ENCODE data around the gene PPM1B. TPM values are rescaled to one million over a fixed set of nuclear protein-coding genes. Genes with fewer than 3 reads are reported as not detected.

The PPM1B gene
- total and polyA plus RNA-seq, 2 of the 8 experiments (the other 6 are each of a cell fraction or from before 2014, with no cell fraction given), result 43.6 to 126 TPM

- Histone ChIP-seq H3K56ac (replicated peaks; ENCODE audit: insufficient read length, low read depth, low read length) (no peak overlapping the region), H4K91ac (replicated peaks; ENCODE audit: insufficient read length, low read length) (no peak overlapping the region), H3K27me3 (replicated peaks in 1 of 4; ENCODE audit: control insufficient read depth in 3 of 4, extremely low read depth in 1 of 4, insufficient read depth in 3 of 4, low read length in 3 of 4) (no peaks in the 10 kb centered on the region), H3K79me2 (ENCODE audit: control insufficient read depth in 1 of 2, insufficient read depth in 2 of 2, low read length in 2 of 2) (peaks cover 11 to 100% of the 10 kb centered on the region in 2 experiments), H3K9ac (replicated peaks in 1 of 4; ENCODE audit: extremely low read depth in 1 of 4, low read depth in 3 of 4, low read length in 3 of 4) (no peak overlapping the region), H2BK5ac (ENCODE audit: low read depth, low read length) (no peak overlapping the region), H2AFZ (ENCODE audit: low read length) (no peak overlapping the region), H2AK5ac (ENCODE audit: low read depth, low read length) (no peak overlapping the region), H3K4me3 (ENCODE audit: extremely low read depth in 1 of 4, insufficient read depth in 2 of 4, low read depth in 3 of 4, low read length in 4 of 4) (no peak overlapping the region), H4K20me1 (replicated peaks in 1 of 2; ENCODE audit: control insufficient read depth in 1 of 2, insufficient read depth in 2 of 2, low read length in 2 of 2) (peaks cover 4 to 5% of the 10 kb centered on the region in 2 experiments), H2BK20ac (ENCODE audit: low read length) (no peak overlapping the region), H2BK120ac (replicated peaks; ENCODE audit: low read depth, low read length) (no peak overlapping the region), H3K4me1 (replicated peaks in 1 of 4; ENCODE audit: control insufficient read depth in 3 of 4, insufficient read depth in 4 of 4, low read length in 3 of 4) (peaks cover 0 to 2% (median 1%) of the 10 kb centered on the region in 4 experiments; a peak in 3 of 7 replicates), H3K23me2 (ENCODE audit: low read depth, low read length) (no peaks in the 10 kb centered on the region), H3K79me1 (ENCODE audit: low read depth, low read length) (no peaks in the 10 kb centered on the region; the same call in 1 of the 2 replicates), H3K4ac (replicated peaks; ENCODE audit: insufficient read length, low read depth, low read length) (no peak overlapping the region), H4K5ac (ENCODE audit: insufficient read length, low read depth, low read length) (no peak overlapping the region), H3K27ac (ENCODE audit: low read depth, low read length) (no peak overlapping the region), H3K23ac (ENCODE audit: insufficient read length) (no peak overlapping the region), H3K18ac (ENCODE audit: extremely low read depth, low read length) (no peak overlapping the region), H3K9me3 (ENCODE audit: insufficient read depth in 2 of 2, low read depth in 1 of 2, low read length in 1 of 2) (no peaks in the 10 kb centered on the region), H3K36me3 (ENCODE audit: control insufficient read depth in 2 of 4, insufficient read depth in 4 of 4, low read length in 3 of 4) (peaks cover 0 to 50% (median 8%) of the 10 kb centered on the region in 4 experiments; a peak in 4 of 8 replicates), H2BK12ac (ENCODE audit: low read depth, low read length) (no peak overlapping the region), H3K14ac (ENCODE audit: insufficient read length) (no peak overlapping the region), H3K4me2 (ENCODE audit: insufficient read depth in 1 of 2, low read depth in 2 of 2, low read length in 2 of 2) (no peak overlapping the region), H2BK15ac (ENCODE audit: low read length) (no peak overlapping the region), H4K8ac (ENCODE audit: extremely low read depth, insufficient read depth, low read length) (no peak overlapping the region)
- 75% methylated on average over 1 of the region's 1 CpG; no CpG with 5 or more reads in 1 of the 2 experiments for WGBS, 2 experiments (ENCODE audit: extremely low coverage in 1 of 2, insufficient coverage in 1 of 2, insufficient read length in 1 of 2, insufficient replicate concordance in 2 of 2, low coverage in 1 of 2, low lambda C conversion rate in 2 of 2, missing lambda C conversion rate in 1 of 2)
- DNase-seq (ENCODE audit: low read depth in 1 of 2, low spot score in 2 of 2) (no peak), FAIRE-seq (no peak)
- CTCF ChIA-PET (ENCODE audit: partially characterized antibody), result interaction anchor here (0.8 to 1.2 kb wide), 3 partner anchors 8 to 117 kb away, joined by 3 read pairs; no protein-coding TSS in a partner anchor
- POLR2A ChIA-PET (ENCODE audit: partially characterized antibody), result no interaction called here
- TF ChIP-seq KDM4A (IDR thresholded peaks at IDR 0.05; ENCODE audit: low read depth, low read length, severe bottlenecking) (no peak), GABPA (IDR thresholded peaks at IDR 0.05; ENCODE audit: borderline replicate concordance, insufficient read depth, low read length) (no peak), JUND (IDR thresholded peaks at IDR 0.05; ENCODE audit: low read length) (no peak), CBX5 (IDR thresholded peaks at IDR 0.05; ENCODE audit: low read depth, low read length) (no peak), RNF2 (IDR thresholded peaks at IDR 0.05; ENCODE audit: borderline replicate concordance, low read depth, low read length, missing control alignments, poor library complexity, severe bottlenecking) (no peak), TAF7 (optimal IDR thresholded peaks at IDR 0.05; ENCODE audit: borderline replicate concordance, low read depth, low read length) (no peak), E2F6 (IDR thresholded peaks at IDR 0.05) (no peak), HDAC6 (IDR thresholded peaks at IDR 0.05; ENCODE audit: low read depth, low read length) (no peak), TEAD4 (IDR thresholded peaks at IDR 0.05; ENCODE audit: low read depth, low read length) (no peak), FOSL1 (IDR thresholded peaks at IDR 0.05; ENCODE audit: insufficient read depth, low read depth, low read length) (no peak), TBP (IDR thresholded peaks at IDR 0.05; ENCODE audit: low read depth, low read length) (no peak), POLR2A (IDR thresholded peaks at IDR 0.05; ENCODE audit: control extremely low read depth in 1 of 2, low read depth in 2 of 2, low read length in 2 of 2) (no peak)
- TF ChIP-seq, protein P1, sequence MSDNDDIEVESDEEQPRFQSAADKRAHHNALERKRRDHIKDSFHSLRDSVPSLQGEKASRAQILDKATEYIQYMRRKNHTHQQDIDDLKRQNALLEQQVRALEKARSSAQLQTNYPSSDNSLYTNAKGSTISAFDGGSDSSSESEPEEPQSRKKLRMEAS (IDR thresholded peaks at IDR 0.05), result no peak
Observed at GRCh38 chr2:44205169-44205568, 36.5 kb downstream of the PPM1B start.
